A549 (cell line): Measurements from ENCODE around the gene ERLIN1. TPM values are rescaled to one million over a fixed set of nuclear protein-coding genes. Genes with fewer than 3 reads are reported as not detected.

Source experiments
- ATAC-seq, 2 experiments: fragments of 200-7000 bp in 1 of 2; fragments of >200 bp in 1 of 2; cut with Nextera tagmentation in 1 of 2; cut with Tn5 transposase in 1 of 2; 3 replicates each; pipeline versions ENCODE4 v1.8.0 to v1.9.1; 2018 to 2020; ENCODE audit warnings: mild to moderate bottlenecking in 1 of 2, moderate library complexity in 1 of 2
- CTCF ChIA-PET: fragments of 300-600 bp; sonication (Branson Sonifier 250); formaldehyde crosslinking; extraction: SDS; loops from one replicate; lab custom pipeline; 2021; ENCODE audit warnings: antibody characterized with exemption, inconsistent platforms; lab: Yijun Ruan, JAX
- POLR2A ChIA-PET: fragments of 350-600 bp; formaldehyde crosslinking; extraction: SDS; loops from one replicate; lab custom pipeline; 2021; ENCODE audit warnings: antibody characterized with exemption, inconsistent platforms; lab: Yijun Ruan, JAX
- DNase-seq, 2 experiments: peaks; one replicate each; pipeline versions ENCODE4 v3.0.0 to v3.0.0-alpha.2; 2011 to 2016; ENCODE audit warnings: low read depth in 1 of 2, low spot score in 1 of 2
- FAIRE-seq: peaks from 2 replicates; lab custom pipeline; 2011; peaks lifted over from hg19 to GRCh38; lab: Jason Lieb, UNC
- H3K27ac ChIP-seq, 2 experiments: fragments of >200 bp; sonication (Bioruptor Twin); formaldehyde crosslinking; 3 replicates each; pipeline ENCODE4 v1.5.1; 2016 to 2017
- H3K4me1 ChIP-seq: fragments of >200 bp; sonication (Bioruptor Twin); formaldehyde crosslinking; 3 replicates; pipeline ENCODE4 v1.6.1; 2016
- H3K4me2 ChIP-seq: fragments of >200 bp; sonication (Bioruptor Twin); formaldehyde crosslinking; 3 replicates; pipeline ENCODE4 v1.6.1; 2016
- H3K4me3 ChIP-seq: fragments of >200 bp; sonication (Bioruptor Twin); formaldehyde crosslinking; 3 replicates; pipeline ENCODE4 v1.5.1; 2016
- H3K9me3 ChIP-seq: fragments of >200 bp; sonication (Bioruptor Twin); formaldehyde crosslinking; 3 replicates; pipeline ENCODE4 v1.6.1; 2016
- CEBPB ChIP-seq, 2 experiments: fragments of >200 bp in 1 of 2; sonication (Bioruptor Twin) in 1 of 2; formaldehyde crosslinking in 1 of 2; IDR thresholded peaks; 2 replicates each; pipeline ENCODE4 v1.6.1; 2012 to 2016
- EHF ChIP-seq: fragments of 250-450 bp; sonication (Bioruptor Pico); IDR thresholded peaks from 2 replicates; pipeline ENCODE4 v1.5.0; 2020; ENCODE audit warnings: mild to moderate bottlenecking
- FOSB ChIP-seq: fragments of 250-450 bp; sonication (Bioruptor Pico); IDR thresholded peaks from 2 replicates; pipeline ENCODE4 v1.5.0; 2020; ENCODE audit warnings: mild to moderate bottlenecking, moderate library complexity
- GATA3 ChIP-seq: IDR thresholded peaks from 2 replicates; pipeline ENCODE4 v1.6.1; 2012; ENCODE audit warnings: borderline replicate concordance
- HOXB5 ChIP-seq: fragments of 250-450 bp; sonication (Bioruptor Pico); IDR thresholded peaks from 2 replicates; pipeline ENCODE4 v1.5.0; 2020; ENCODE audit warnings: mild to moderate bottlenecking, moderate library complexity
- JUNB ChIP-seq: fragments of >200 bp; sonication (Bioruptor Twin); formaldehyde crosslinking; IDR thresholded peaks from 2 replicates; pipeline ENCODE4 v1.6.1; 2016
- MAFK ChIP-seq: fragments of 450-650 bp; IDR thresholded peaks from 2 replicates; pipeline ENCODE4 v1.6.1; 2014; ENCODE audit not compliant: partially characterized antibody
- MYC ChIP-seq: IDR thresholded peaks from 2 replicates; pipeline ENCODE4 v1.6.1; 2012; ENCODE audit warnings: mild to moderate bottlenecking, inconsistent platforms, low read length, improper control_type of control experiment, borderline replicate concordance
- POLR2AphosphoS2 ChIP-seq: conservative IDR thresholded peaks from 2 replicates; pipeline ENCODE4 v1.6.1; 2012; ENCODE audit warnings: low read length, improper control_type of control experiment, inconsistent platforms
- REST ChIP-seq: fragments of 200-600 bp; sonication (generic); IDR thresholded peaks from 2 replicates; pipeline ENCODE4 v1.6.1; 2016; ENCODE audit warnings: antibody characterized with exemption, mild to moderate bottlenecking, moderate library complexity
- ZC3H11A ChIP-seq: fragments of 450-650 bp; IDR thresholded peaks from 2 replicates; pipeline ENCODE4 v1.6.1; 2014; ENCODE audit warnings: antibody characterized with exemption, mild to moderate bottlenecking
- ZFP36 ChIP-seq: fragments of 450-650 bp; IDR thresholded peaks from 2 replicates; pipeline ENCODE4 v1.6.1; 2014; ENCODE audit warnings: borderline replicate concordance; ENCODE audit not compliant: partially characterized antibody
- WGBS: methylation state at CpG from one replicate; pipeline ENCODE4 v1.1.6; 2017; ENCODE audit errors: missing lambda C conversion rate; 5-methylcytosine and 5-hydroxymethylcytosine counted together
- polyA plus RNA-seq, 4 experiments: library from polyadenylated mRNA; depleted of rRNA in 3 of 4; stranded (reverse); fragments of >200 nt; fragmentation: RNase III in 1 of 4; extraction: RNeasy Plus Mini Kit Qiagen cat#74134 plus additional on column Dnase treatment in 1 of 4; gene quantifications; 2 replicates in 3 of 4; 3 replicates in 1 of 4; pipeline ENCODE4 v1.2.3, GENCODE V29; 2011 to 2017
- TF ChIP-seq, protein P1 (sequence below): fragments of 450-650 bp; IDR thresholded peaks from 2 replicates; pipeline ENCODE4 v1.6.1; 2014; ENCODE audit warnings: antibody characterized with exemption
- TF ChIP-seq, protein P2 (sequence below): fragments of >200 bp; sonication (Bioruptor Twin); formaldehyde crosslinking; IDR thresholded peaks from 3 replicates; pipeline ENCODE4 v1.5.1; 2016
- TF ChIP-seq, protein P3 (sequence below): fragments of 150-350 bp; IDR thresholded peaks from 2 replicates; pipeline ENCODE4 v1.6.1; 2014; ENCODE audit warnings: low read depth, mild to moderate bottlenecking, low read length

ERLIN1 gene
- polyA plus RNA-seq, 2 of the 4 experiments (the other 2 are of a cell fraction), result 62.8 to 78.4 TPM

DNA sequence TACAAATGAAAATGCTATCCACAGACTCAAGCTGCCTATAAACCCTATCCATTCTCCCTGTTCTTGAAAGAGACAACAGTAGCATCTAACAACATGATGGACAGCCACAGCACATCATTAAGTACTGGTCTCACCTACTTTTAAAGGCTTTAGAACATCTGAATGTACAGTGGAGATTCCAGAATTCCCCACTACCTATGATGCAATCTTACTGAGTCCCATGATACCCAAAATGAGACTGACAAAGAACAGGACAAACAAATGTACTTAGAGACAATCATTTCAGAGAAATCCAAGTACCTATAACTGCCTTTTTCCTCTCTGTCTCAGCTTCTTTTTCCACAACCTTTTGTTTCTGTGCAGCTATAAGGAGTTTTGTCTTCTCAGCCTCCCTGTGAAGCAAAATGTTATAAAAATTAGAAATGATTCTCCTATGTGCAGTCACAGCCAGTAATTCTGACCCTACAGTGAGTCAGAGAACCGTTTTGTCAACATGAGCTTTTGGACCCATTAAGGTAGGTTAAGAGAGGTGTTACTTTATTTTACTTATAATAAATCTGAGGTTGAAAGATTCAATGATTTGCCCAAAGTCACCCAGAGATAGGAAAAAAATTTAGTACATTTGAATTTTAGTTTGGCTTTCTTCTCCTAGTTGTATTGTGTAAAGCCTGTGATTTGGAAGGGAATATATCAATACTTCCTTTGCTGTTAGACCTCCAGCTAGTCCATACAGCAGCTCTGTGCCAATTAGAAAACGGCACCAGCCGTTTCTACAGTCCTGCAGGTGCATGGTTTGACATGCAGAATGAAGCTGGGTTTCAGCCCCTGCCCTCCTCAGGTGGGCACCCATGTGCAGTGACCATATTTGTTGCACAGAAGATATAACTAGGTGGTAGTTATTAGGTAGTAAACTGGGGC, 21.9 kb downstream of the ERLIN1 start (continued):
- TF ChIP-seq REST (no peak), HOXB5 (CRISPR knock-in tag) (no peak)
- TF ChIP-seq, all 56 proteins: peak for 0

DNA sequence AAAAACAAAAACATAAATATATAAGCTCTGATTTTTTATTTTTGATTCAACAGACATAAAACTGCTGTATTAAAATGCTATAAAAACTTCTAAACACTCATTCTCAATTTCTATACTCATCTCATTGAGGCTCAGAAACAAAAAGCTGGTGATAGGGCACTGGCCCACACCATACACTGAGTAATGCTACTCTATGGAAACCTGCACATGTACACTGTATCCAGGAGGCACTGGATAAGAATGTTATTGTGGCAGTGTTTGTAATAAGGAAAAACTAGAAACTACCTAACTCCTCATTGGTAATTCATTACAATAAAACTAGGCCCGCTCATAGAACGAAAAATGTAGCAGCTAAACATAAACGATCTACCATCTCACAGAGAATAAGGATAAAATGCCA, 23.1 kb downstream of the ERLIN1 start:
- H3K9me3 ChIP-seq, result no peaks in the 10 kb centered on the region
- ATAC-seq, result no peak
- H3K4me1 ChIP-seq, result peaks cover 10% of the 10 kb centered on the region; the same call in 2 of the 3 replicates
- no peak overlapping the region for H3K27ac ChIP-seq
- WGBS, result 97% methylated on average over 3 of the region's 3 CpGs
- TF ChIP-seq, protein P1, sequence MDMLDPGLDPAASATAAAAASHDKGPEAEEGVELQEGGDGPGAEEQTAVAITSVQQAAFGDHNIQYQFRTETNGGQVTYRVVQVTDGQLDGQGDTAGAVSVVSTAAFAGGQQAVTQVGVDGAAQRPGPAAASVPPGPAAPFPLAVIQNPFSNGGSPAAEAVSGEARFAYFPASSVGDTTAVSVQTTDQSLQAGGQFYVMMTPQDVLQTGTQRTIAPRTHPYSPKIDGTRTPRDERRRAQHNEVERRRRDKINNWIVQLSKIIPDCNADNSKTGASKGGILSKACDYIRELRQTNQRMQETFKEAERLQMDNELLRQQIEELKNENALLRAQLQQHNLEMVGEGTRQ, result no peak
- no peak for TF ChIP-seq ZC3H11A
- no peak for DNase-seq
- no peak overlapping the region for H3K4me3 ChIP-seq
- no peak overlapping the region for H3K4me2 ChIP-seq
- no peak for FAIRE-seq
- ChIA-PET POLR2A (no interaction called here), CTCF (interaction anchor here (0.8 kb wide), 1 partner anchor 117 kb away, joined by 3 read pairs; no protein-coding TSS in a partner anchor)

DNA sequence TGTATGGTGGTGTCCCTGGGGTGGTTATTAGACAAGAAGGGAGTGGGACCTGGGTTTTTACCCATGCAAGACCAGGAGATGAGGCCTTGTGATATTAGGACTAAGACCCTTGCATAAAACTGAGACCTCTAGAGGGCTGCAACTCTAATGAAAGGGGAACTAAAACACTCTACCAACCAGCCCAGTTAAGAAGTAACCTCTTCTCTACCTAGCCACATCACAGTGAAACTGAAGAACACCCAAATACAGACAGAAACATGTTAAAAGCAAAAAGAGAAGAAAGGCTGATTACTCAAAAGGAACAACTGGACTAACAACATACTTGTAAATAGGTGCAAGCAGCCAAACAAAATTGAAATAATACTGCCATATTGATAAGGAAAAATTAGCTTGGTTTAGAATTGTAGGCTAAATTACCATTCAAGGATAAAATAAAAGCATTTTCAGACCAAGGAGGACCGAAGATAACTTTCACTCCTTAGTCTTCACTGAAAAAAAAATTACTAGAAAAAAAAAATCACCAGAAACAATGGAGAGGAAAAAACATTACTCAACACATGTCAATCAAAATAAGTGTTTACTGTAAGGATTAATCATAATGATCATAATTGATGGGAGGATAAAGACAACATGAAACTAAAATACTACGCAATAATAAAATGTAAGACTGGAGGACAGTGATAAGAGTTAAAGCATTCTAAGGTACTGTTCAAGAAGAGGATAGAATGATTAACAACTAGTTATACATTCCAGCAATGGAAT, 27.6 kb downstream of the ERLIN1 start:
- Histone ChIP-seq H3K27ac (no peak overlapping the region), H3K4me2 (no peak overlapping the region), H3K4me1 (no peaks in the 10 kb centered on the region), H3K4me3 (no peak overlapping the region), H3K9me3 (no peaks in the 10 kb centered on the region)
- CTCF ChIA-PET, result interaction anchor here (1.4 kb wide), 1 partner anchor 10 kb away, joined by 4 read pairs; no protein-coding TSS in a partner anchor
- POLR2A ChIA-PET, result no interaction called here
- TF ChIP-seq CEBPB (IDR thresholded peaks at IDR 0.05) (no peak), MYC (no peak), GATA3 (no peak), POLR2AphosphoS2 (no peak), FOSB (no peak), ZFP36 (no peak), MAFK (no peak), EHF (CRISPR knock-in tag) (no peak), REST (no peak), JUNB (no peak)
- TF ChIP-seq, protein P2, sequence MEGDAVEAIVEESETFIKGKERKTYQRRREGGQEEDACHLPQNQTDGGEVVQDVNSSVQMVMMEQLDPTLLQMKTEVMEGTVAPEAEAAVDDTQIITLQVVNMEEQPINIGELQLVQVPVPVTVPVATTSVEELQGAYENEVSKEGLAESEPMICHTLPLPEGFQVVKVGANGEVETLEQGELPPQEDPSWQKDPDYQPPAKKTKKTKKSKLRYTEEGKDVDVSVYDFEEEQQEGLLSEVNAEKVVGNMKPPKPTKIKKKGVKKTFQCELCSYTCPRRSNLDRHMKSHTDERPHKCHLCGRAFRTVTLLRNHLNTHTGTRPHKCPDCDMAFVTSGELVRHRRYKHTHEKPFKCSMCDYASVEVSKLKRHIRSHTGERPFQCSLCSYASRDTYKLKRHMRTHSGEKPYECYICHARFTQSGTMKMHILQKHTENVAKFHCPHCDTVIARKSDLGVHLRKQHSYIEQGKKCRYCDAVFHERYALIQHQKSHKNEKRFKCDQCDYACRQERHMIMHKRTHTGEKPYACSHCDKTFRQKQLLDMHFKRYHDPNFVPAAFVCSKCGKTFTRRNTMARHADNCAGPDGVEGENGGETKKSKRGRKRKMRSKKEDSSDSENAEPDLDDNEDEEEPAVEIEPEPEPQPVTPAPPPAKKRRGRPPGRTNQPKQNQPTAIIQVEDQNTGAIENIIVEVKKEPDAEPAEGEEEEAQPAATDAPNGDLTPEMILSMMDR, result no peak
- TF ChIP-seq, protein P3, sequence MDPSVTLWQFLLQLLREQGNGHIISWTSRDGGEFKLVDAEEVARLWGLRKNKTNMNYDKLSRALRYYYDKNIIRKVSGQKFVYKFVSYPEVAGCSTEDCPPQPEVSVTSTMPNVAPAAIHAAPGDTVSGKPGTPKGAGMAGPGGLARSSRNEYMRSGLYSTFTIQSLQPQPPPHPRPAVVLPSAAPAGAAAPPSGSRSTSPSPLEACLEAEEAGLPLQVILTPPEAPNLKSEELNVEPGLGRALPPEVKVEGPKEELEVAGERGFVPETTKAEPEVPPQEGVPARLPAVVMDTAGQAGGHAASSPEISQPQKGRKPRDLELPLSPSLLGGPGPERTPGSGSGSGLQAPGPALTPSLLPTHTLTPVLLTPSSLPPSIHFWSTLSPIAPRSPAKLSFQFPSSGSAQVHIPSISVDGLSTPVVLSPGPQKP, result no peak
- ATAC-seq (no peak), FAIRE-seq (peak; percentile 68), DNase-seq (no peak)
- WGBS, result 57% methylated on average over 2 of the region's 2 CpGs
